Measurements from ENCODE around the gene KLHL35. TPM values are rescaled to one million over a fixed set of nuclear protein-coding genes. Genes with fewer than 3 reads are reported as not detected.

KLHL35 gene
- total and polyA plus RNA-seq, 2 experiments from 2014 or later, result 5.7 to 13.0 TPM

DNA sequence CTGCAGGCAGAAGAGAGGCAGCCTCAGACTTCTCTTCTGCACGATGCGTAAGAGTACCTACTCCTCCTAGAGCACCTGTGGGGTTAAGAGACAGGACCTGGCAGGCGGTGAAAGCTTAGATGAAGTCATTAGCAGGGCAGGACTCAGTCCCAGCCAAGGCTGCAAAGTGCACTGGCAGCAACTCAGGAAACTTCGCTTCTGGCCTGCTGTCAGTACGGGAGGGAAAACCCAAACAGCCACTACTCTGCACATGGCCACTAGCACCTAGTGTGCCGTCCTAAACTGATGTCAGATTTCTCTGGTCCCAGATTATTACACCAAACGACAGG is 8.8 kb upstream of the KLHL35 start:
- in situ Hi-C loops (cut with MboI), result no loop called here
- no peaks in the 10 kb centered on the region for H3K79me2 ChIP-seq (ENCODE audit: insufficient read depth)
- no peaks in the 10 kb centered on the region for H3K4me1 ChIP-seq (ENCODE audit: insufficient read depth)

DNA sequence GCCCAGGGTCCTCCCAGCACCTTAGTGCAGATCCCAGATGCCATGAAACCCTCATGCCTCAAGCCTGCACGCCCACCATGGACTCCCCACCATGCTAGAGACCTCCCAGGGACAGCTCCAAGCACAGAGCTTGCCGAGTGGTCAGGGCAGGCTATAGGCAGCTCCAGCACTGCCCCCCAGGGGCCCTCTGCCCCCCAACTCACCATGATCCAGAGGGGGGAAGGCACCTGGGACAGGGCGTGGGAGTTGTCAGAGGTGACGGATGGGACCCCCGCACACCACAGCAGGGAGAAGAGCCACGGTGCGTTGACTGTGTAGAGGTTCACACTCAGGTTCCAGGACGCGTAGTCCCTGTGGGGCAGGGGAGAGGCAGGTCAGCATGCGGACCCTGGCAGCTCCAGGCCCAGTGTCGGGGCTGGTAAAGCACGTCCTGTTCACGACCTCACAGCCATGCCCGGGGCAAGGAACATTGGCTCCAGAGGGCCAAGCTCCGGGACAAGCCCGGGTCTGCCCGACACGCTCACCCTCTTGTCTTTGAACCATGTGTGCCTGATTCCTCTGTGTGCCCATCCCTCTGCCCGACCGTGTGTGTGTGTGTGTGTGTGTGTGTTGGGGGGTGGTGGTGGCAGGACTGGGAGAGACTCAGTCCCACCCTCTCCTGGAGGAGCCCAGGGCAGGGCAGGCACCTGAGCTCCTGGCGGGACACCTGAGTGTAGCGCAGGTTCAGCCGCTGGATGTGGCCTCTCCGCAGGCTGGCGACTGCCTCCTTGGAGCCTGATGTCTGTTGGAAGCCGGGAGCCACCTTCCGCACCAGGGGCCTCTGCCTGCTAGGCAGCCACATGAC is 8.2 kb upstream of the KLHL35 start:
- in situ Hi-C loops (cut with MboI), result no loop called here
- 83 to 88% methylated on average over 26 to 27 of the region's 27 CpGs for WGBS, 2 experiments (ENCODE audit: low coverage in 1 of 2, low lambda C conversion rate in 2 of 2, missing lambda C conversion rate in 2 of 2)

More for the DNA sequence above, 8.8 kb upstream of the KLHL35 start:
- H3K27me3 ChIP-seq (replicated peaks; ENCODE audit: insufficient read depth), result no peaks in the 10 kb centered on the region
- no peaks in the 10 kb centered on the region for H3K9me2 ChIP-seq (ENCODE audit: insufficient read depth)
- H3K4me3 ChIP-seq, result no peak overlapping the region
- no peaks in the 10 kb centered on the region for H3K9me3 ChIP-seq (ENCODE audit: low read depth)
- no peaks in the 10 kb centered on the region for H3K36me3 ChIP-seq (ENCODE audit: low read depth)
- no peaks in the 10 kb centered on the region for H3F3A ChIP-seq (ENCODE audit: insufficient read depth)
- 74 to 78% methylated on average over 7 of the region's 7 CpGs for WGBS, 2 experiments (ENCODE audit: low coverage in 1 of 2, low lambda C conversion rate in 2 of 2, missing lambda C conversion rate in 2 of 2)
- no peak overlapping the region for H3K27ac ChIP-seq
- no peak overlapping the region for H3K4me2 ChIP-seq (ENCODE audit: unreplicated experiment)
- no peaks in the 10 kb centered on the region for H4K20me1 ChIP-seq (ENCODE audit: insufficient read depth)
- TF ChIP-seq EZH2 (IDR thresholded peaks at IDR 0.05; ENCODE audit: insufficient read depth, poor library complexity, severe bottlenecking), result no peak
- TF ChIP-seq EZH2phosphoT487 (IDR thresholded peaks at IDR 0.05; ENCODE audit: insufficient read depth, low read depth), result no peak
- DNase-seq, result no peak
- H3K9ac ChIP-seq, result no peak overlapping the region
- no peak overlapping the region for H2AFZ ChIP-seq

GRCh38 chr11:75439495-75440120 is 6.6 kb upstream of the KLHL35 start:
- Histone ChIP-seq H3K9ac (no peak overlapping the region), H3K4me1 (ENCODE audit: insufficient read depth) (no peaks in the 10 kb centered on the region), H2AFZ (no peak overlapping the region), H3K9me2 (ENCODE audit: insufficient read depth) (no peaks in the 10 kb centered on the region), H3K4me3 (no peak overlapping the region), H3K79me2 (ENCODE audit: insufficient read depth) (no peaks in the 10 kb centered on the region), H3K4me2 (ENCODE audit: unreplicated experiment) (no peak overlapping the region), H3K9me3 (ENCODE audit: low read depth) (no peaks in the 10 kb centered on the region), H3F3A (ENCODE audit: insufficient read depth) (no peaks in the 10 kb centered on the region), H3K36me3 (ENCODE audit: low read depth) (no peaks in the 10 kb centered on the region), H3K27ac (no peak overlapping the region), H4K20me1 (ENCODE audit: insufficient read depth) (no peaks in the 10 kb centered on the region), H3K27me3 (replicated peaks; ENCODE audit: insufficient read depth) (no peaks in the 10 kb centered on the region)
- in situ Hi-C loops (cut with MboI), result no loop called here
- WGBS, 2 experiments (ENCODE audit: low coverage in 1 of 2, low lambda C conversion rate in 2 of 2, missing lambda C conversion rate in 2 of 2), result 81 to 87% methylated on average over 12 to 13 of the region's 13 CpGs
- TF ChIP-seq EZH2 (IDR thresholded peaks at IDR 0.05; ENCODE audit: insufficient read depth, poor library complexity, severe bottlenecking) (no peak), EZH2phosphoT487 (IDR thresholded peaks at IDR 0.05; ENCODE audit: insufficient read depth, low read depth) (no peak)
- no peak for DNase-seq

More for the DNA sequence above, 8.2 kb upstream of the KLHL35 start:
- TF ChIP-seq EZH2phosphoT487 (IDR thresholded peaks at IDR 0.05; ENCODE audit: insufficient read depth, low read depth) (no peak), EZH2 (IDR thresholded peaks at IDR 0.05; ENCODE audit: insufficient read depth, poor library complexity, severe bottlenecking) (no peak)
- Histone ChIP-seq H3K4me3 (no peak overlapping the region), H3K9me3 (ENCODE audit: low read depth) (no peaks in the 10 kb centered on the region), H3K27me3 (replicated peaks; ENCODE audit: insufficient read depth) (no peaks in the 10 kb centered on the region), H3K4me2 (ENCODE audit: unreplicated experiment) (no peak overlapping the region), H2AFZ (no peak overlapping the region), H4K20me1 (ENCODE audit: insufficient read depth) (no peaks in the 10 kb centered on the region), H3K9me2 (ENCODE audit: insufficient read depth) (no peaks in the 10 kb centered on the region), H3K4me1 (ENCODE audit: insufficient read depth) (no peaks in the 10 kb centered on the region), H3K9ac (no peak overlapping the region), H3K27ac (no peak overlapping the region), H3K36me3 (ENCODE audit: low read depth) (no peaks in the 10 kb centered on the region), H3F3A (ENCODE audit: insufficient read depth) (no peaks in the 10 kb centered on the region), H3K79me2 (ENCODE audit: insufficient read depth) (no peaks in the 10 kb centered on the region)
- DNase-seq, result no peak

GRCh38 chr11:75439026-75439425 is 6.0 kb upstream of the KLHL35 start:
- Histone ChIP-seq H4K20me1 (ENCODE audit: insufficient read depth) (no peaks in the 10 kb centered on the region), H3K36me3 (ENCODE audit: low read depth) (no peaks in the 10 kb centered on the region), H3K4me3 (no peak overlapping the region), H2AFZ (no peak overlapping the region), H3K79me2 (ENCODE audit: insufficient read depth) (no peaks in the 10 kb centered on the region), H3K27me3 (replicated peaks; ENCODE audit: insufficient read depth) (no peaks in the 10 kb centered on the region), H3F3A (ENCODE audit: insufficient read depth) (no peaks in the 10 kb centered on the region), H3K4me1 (ENCODE audit: insufficient read depth) (no peaks in the 10 kb centered on the region), H3K27ac (no peak overlapping the region), H3K9me3 (ENCODE audit: low read depth) (no peaks in the 10 kb centered on the region), H3K9ac (no peak overlapping the region), H3K9me2 (ENCODE audit: insufficient read depth) (no peaks in the 10 kb centered on the region), H3K4me2 (ENCODE audit: unreplicated experiment) (no peak overlapping the region)
- in situ Hi-C loops (cut with MboI), result no loop called here
- TF ChIP-seq EZH2 (IDR thresholded peaks at IDR 0.05; ENCODE audit: insufficient read depth, poor library complexity, severe bottlenecking), result no peak
- no peak for TF ChIP-seq EZH2phosphoT487 (IDR thresholded peaks at IDR 0.05; ENCODE audit: insufficient read depth, low read depth)
- no peak for DNase-seq
- WGBS, 2 experiments (ENCODE audit: low coverage in 1 of 2, low lambda C conversion rate in 2 of 2, missing lambda C conversion rate in 2 of 2), result 85 to 90% methylated on average over 14 of the region's 14 CpGs

All from GM23248 (cell line).